GM19025 (cell line): ENCODE data around the gene FAM156B.
"Not testable (repeated sequence)": the region's sequence is repeated elsewhere in the genome, so short reads cannot be mapped to it uniquely, and the experiment has no call there.

ENCODE experiments used
- ATAC-seq: cut with Tn5 transposase; IDR thresholded peaks from one replicate; pipeline ENCODE4 v1.9.1; 2021; ENCODE audit warnings: mild to moderate bottlenecking, low read depth, moderate library complexity; ENCODE audit not compliant: unreplicated experiment

FAM156B gene, protein sequence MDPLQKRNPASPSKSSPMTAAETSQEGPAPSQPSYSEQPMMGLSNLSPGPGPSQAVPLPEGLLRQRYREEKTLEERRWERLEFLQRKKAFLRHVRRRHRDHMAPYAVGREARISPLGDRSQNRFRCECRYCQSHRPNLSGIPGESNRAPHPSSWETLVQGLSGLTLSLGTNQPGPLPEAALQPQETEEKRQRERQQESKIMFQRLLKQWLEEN

DNA sequence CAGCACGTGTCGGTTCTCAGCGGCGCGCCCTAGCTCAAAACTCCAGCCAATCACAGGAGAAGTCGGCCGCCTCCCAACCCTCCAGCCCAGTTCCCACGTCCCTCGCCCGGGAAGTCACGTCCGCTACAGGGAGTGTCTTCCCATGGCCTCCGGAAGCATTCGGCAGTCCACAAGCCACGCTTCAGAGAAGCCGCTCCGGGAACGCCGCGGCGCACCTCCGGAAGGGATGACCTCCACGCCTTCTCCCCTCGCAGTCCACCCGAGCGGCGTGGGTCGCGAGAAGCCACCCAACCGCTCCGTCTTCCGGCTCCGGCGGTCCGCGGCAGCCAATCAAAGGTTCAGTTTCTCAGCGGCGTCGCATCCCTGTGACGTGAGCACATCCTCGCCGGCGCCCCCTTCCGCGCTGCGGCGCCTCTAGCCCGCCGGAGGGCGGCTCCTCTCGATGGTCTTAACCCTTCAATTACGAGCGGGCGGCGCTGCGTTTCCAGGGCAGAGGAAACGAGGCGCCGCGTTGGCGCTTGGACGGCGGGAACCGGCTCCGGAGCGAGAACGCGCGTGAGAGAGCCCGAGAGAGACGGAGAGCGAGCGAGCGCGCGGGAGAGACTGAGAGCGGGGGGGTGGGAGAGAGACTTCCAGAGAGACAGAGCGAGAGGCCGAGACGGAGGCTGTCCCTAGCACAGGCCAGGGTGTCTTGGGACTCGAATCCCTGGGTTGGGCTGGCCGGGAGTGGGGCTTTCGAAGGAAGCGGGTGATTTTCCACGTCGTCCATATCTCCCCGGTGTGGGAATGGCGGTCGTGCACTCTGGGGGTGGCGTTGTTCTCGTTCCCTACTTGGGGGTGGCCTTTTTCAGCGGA lies at the start of gene FAM156B:
Gene FAM156B (plus strand): TSS at position 476 of the 855 bp plus-strand sequence. CDS start 9,896 bp downstream, outside the sequence.
- ATAC-seq = peak; percentile 86

DNA sequence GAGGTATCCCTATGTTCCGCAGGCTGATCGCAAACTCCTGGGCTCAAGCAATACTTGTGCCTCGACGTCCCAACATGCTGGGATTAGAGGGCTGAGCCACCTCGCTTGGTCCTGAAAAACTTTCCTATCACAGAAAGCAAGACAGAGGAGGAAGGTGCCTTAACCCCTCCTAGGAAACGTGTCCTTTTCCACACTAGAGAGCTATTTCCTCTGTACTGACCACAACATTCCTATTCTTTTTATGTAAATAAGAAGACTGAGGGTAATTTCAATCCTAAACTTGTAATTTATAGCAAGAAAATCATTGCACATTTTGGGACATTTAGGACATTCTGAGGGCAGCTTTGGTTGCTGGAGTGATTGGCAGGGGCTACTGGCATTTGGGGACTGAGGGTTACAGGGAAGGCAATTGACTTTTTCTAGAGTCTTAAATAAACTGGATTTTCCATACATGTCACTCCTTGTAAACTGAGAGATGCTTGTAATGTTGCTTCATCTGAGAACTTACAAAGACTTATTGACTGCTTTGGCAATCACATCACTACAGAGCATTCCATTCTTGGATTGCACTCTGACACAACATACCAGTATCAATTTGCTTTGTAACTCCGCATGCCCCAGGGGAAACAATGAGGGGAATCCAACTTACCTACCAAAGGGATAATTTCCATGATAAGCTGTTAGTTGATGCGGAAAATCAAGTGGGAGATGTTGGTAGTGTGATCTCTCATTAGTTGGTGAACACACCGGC lies 44.8 kb upstream of the FAM156B start:
- no peak for ATAC-seq

DNA sequence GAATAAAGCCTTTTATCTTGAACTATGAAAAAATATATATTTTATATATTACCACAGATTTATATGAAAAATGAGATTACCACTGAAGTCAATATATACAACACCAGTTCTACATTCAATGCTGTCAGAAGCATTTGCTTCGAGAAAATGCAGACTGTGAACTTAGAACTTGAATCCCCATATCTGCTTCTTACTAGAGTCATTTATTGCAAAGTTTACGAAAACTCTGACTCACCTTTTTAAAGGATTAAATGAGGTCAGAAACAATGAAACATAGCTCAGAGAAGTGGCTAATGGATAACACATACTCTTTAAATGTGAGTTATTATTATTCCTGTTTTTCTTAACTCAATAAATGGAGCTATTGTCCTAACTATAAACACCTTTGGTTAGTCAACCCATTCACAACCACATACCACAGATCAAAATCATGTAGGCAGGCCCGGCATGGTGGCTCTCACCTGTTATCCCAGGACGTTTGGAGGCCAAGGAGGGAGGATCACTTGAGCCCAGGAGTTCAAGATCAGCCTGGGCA lies 40.1 kb upstream of the FAM156B start:
- ATAC-seq = not testable (repeated sequence)

DNA sequence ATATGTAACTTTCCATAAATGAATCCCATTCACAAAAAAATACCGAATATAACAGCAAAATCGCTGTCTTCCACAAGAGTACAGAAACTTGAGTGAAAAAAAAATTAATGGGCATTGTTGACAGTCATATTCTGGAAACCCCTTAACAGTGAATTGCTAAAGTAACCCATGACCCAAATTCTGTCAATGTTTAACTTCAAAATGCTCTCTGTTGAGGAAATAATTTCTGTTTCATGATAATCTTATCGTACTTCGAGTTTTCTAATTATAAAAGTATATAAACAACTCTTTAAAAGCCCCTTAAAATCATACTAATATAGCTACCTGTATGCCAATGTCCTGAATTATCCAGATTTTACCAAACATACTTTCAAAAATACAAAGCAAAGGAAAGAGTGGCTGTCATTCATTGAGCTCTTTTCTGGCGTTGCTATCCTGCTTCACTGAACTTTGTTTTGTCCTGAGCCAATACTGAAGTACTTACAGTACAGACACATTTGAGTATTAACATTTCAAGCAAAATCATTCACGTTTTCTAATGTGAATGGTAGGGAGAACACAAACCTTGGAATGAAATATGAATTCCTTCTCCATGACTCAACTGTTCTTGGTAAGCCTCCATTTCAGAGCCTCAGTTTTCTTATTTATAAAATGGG lies 31.7 kb upstream of the FAM156B start:
- ATAC-seq = no peak

DNA sequence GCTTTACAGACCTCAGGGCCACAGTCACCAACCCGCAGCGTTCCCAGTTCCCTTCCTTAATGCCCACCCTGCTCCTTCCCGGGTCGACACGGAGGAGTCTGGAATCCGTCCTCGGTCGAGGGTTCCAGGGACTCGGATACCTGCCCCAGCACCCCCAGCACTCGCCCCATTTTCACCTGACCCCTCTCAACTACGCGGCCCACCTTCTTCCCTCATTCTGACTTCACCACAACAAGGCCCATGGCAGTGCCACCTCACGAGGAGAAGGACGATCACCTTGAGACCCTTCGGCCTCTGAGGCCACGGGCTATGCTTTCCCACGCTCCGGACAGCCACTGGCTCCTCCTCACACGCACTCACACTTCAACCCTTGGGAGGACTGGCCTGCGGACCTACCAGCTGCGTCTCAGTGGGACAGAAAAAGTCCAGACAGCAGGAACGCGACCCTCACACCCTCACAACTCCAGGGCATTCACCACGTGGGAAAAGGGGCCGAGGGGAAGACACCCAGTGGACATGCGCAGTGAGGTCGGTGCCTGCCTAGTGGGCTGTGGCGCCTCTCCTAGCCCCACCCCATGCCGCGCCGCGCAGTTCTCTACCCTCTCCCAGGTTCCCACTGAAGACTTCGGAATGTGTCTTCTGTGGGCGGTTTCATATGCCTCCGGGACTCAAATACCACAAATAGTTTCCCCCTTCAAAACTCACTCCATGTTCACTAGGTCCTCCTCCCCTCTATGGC lies 29.4 kb upstream of the FAM156B start, which contains the start of gene XAGE3:
Gene XAGE3 (minus strand): TSS at position 474 of the 739 bp plus-strand sequence. CDS start 950 bp downstream, outside the sequence.
- ATAC-seq = no peak

DNA sequence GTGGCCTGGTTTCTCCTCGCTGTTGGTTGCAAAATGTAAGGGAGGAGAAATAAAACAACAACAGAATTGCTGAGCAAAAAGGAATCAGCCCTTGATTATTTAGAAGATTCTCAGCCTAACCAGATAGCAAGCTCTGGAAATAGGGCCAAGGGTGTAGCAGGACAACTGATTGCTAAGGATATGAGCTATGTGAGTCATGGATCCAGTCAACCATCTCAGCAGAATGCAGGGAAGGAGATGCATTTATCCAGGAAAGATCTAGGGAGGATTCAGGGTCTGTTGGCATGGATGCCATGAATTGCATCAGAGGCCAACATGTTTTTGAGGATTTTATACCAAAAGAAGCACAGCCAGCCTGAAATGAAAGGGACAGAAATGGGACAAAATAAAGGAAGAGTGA lies 27.1 kb upstream of the FAM156B start:
- ATAC-seq = no peak

DNA sequence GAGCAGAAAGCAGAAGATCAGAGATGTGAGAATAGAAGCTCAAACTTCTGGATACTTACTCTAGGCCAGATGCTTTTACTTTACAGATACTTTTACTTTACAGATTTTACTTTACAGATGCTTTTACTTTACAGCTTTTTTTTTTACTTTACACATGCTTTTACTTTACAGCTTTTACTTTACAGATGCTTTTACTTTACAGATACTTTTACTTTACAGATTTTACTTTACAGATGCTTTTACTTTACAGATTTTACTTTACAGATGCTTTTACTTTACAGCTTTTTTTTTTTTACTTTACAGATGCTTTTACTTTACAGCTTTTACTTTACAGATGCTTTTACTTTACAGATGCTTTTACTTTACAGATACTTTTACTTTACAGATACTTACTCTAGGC lies 23.3 kb upstream of the FAM156B start:
- not testable (repeated sequence) for ATAC-seq

DNA sequence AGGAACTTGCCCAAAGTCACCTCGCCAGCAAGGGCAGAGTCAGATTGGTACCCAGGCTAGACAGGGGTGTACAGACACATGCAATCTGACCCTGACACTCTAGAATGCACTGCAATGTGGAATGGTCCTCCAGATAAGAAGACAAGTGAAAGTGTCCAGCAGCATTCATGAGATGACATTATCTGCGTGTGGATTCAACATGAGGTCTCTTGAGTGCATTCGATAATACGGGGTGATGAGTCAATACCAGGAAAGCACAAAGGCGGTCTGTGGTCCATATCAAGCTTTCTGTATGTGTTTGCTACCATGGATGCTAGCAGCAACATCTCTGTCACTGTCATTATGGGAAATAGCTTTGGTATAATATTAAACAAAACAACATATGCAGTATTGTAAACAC lies 22.5 kb upstream of the FAM156B start:
- no peak for ATAC-seq

DNA sequence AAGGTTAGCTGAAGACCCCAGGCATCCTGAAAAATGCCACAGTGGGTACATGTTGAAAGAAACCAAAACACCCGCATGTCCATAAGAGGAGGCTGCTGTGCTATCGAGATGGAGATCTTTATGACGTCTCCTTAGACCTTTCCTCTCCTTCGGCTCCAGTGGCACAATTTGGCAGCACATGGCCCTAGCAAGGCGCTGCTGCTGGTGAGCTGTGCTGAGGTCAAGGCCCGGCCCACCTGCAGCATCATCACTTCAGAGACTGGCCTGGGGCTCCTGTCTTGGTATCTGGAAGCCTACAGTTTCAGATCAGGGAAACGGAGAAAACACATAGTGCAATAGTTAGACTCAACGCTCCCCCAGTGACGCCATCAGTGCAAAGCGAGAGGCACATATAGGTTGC lies 21.7 kb upstream of the FAM156B start:
- ATAC-seq = not testable (repeated sequence)

DNA sequence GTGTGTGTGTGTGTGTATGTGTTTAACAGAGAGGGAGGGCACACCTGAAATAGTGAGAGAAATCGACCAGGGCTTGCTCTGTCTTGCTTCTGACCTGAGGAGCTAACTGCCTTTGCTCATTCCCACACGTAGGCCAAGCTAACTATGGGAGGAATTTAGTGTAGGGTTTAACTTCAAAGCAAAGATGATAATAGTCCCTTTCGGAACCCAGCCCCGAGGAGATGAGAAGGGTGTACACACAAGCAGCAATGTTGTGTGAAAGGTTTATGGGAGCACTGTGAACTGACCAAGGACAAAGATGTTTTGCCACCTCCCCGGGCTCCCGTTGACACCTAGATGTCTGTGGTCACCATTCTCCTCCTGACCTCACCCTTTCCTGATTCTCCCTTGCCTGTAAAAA lies 20.7 kb upstream of the FAM156B start:
- ATAC-seq = not testable (repeated sequence)

DNA sequence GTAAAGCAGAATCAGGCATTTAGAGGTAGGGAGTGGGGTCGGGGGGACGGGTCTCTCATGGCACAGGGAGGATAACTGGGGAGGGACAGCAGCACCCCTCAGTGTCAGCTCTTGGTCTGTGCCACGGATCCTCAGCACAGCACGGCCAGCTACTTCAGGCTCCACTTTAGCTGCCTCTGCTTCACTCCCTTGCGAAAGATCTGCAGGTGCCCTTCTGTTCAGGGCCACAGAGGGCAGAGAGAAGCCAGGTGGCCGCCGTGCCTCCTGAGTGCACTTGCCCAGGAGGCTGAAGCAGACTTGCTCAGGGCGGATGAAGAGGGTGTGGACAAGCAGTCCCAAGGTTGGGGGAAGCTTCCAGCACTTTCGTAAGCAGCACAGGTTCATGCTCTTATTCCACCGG lies 9.7 kb upstream of the FAM156B start:
- not testable (repeated sequence) for ATAC-seq

DNA sequence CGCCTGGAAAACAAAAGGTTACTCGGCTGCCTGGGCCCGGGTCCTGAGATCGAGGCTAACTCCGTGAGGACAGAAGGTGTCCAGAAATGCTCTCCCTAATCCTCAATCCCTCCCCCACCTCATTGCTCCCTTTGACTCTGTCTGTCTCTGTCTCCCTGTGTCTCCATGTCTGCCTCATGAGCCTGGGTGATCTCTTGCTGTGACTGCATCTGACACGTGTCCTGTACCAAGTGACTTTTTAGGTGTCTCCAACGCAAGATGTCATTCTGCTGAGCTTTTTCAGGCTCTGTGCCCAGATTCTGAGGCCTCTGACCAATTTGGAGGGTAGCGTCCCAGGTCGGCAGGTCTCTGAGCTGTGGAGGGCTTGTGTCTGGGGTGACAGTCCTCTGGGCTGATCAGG lies 9.0 kb upstream of the FAM156B start:
- ATAC-seq = not testable (repeated sequence)

DNA sequence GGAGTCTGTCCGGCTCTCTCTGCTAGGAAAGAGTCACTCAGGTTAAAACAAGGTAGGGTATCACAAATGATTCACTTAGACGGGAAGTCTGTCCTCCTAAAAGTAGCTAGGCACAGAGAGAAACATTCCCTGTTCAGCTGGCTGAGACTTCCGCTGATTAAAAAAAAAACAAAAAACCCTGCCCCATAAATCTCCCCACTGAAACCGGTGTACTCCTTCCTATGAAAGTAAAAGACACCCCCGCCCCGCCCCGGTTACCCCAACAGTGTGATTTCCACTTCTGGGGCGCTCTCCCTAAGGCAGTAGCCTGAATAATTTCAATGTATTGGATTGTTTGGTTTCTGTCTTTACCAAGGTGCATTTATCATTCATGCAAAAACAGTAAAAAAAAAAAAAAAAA lies 692 bp upstream of the FAM156B start:
- ATAC-seq = peak; percentile 12

DNA sequence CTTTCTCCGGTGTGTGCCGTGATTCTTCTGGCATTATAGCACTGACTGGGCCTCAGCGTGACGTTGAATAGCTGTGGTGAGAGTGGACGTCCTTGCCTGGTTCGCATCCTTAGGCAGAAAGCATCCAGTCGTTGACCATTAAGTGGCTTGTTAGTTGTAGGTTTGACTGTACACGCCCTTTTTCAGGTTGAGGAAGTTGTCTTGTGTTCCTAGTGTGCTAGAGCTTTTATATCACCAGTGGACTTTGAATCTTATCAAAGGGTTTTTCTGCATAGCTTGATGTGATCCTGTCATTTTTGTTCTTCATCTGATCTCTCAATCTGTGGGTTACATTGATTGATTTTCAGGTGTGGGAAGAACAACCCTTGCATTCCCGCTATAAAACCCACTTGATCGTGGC lies 8.4 kb downstream of the FAM156B start:
- ATAC-seq = not testable (repeated sequence)

DNA sequence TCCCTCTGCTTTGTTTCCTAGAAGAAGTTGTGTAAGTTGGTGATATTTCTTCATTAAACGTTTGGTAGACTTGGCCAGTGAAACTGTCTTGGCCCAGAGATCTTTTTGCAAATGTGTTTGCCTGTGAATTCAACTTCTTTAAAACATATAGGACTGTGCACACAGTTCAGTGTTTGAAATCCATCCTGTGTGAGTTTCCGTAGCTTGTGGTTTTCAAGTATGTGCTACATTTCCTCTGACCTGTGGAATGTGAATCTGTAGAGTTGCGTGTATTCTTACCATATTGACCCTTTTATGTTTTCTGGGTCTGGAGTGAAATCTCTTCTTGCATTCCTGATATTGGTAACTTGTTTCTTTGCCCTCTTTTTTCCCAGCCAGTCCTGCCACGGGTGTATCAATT lies 8.9 kb downstream of the FAM156B start:
- ATAC-seq = not testable (repeated sequence)

DNA sequence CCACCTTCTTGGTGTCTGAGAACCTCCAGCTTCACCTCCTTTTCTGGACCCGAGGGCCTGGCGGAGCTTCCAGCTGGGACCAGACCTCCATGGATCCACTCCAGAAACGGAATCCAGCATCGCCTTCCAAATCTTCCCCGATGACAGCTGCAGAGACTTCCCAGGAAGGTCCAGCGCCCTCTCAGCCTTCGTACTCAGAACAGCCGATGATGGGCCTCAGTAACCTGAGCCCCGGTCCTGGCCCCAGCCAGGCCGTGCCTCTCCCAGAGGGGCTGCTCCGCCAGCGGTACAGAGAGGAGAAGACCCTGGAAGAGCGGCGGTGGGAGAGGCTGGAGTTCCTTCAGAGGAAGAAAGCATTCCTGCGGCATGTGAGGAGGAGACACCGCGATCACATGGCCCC lies 10.0 kb downstream of the FAM156B start:
- not testable (repeated sequence) for ATAC-seq

DNA sequence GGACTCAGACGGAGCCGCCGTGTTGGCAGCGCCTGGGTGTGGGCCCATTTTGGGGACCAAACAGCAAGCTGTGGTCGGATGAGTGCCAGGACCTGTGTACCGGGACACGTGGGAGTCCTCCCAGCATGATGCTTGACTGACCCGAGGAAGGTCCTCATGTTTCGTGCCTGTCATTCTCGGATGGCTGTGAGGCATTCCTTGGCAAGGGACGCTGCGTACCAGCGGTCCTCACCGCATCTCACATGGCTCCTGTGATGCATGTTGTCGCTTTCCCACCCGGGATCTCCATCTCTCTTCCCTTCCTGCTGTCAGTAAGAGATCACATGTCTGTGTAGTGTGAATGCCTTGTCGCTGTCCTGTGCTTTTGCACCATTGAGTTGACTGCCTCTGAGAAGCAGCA lies 10.8 kb downstream of the FAM156B start:
- ATAC-seq = not testable (repeated sequence)

DNA sequence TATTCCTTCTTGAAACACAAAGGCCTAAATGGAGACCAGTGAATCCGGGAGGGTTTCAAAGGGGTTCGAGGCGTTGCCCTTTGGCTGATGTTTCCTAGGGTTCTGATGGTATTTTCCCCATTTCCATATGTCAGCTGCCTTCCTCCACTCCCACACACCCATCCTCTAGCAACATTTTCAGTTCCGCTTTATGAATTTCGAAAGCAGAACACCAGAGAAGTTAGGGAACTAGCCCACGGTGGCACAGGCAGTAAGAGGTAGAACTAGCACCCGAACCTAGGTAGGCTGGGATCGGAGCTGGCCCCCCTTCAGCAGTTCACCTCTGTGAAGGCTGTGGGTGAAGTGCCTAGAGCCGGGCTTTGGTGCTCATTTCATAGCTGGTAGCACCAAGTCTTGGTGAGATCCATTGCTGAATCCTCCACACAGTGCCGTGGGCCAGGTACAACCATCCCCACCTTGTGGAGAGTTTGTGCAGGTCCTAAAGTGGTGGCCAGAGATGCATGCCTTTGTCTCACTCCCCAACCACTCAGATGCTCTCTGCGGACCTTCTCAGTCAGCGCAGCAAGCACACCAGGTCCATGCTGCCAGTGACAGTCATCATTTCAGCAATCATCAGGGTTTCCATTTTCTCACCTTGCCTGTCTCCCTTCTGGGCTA lies 12.3 kb downstream of the FAM156B start:
- not testable (repeated sequence) for ATAC-seq

DNA sequence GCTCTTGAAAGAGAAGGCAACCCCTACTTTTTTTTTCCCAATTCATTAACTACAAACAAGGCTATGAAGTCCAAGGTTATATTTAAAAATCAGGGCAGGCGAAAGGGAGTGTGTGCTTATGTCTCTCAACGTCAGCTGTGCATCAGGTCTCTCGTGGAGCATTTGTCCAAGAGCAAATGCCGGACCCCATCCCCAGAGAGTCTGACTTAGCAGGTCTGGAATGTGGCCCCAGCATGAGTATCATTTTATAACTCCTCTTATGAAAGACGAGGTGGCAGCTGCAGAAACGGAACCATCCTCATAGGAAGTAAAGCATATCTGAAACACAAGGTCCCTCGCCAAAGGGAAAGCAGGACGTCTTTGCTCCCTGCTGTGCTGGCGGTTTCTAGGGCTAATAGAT lies 16.6 kb downstream of the FAM156B start:
- ATAC-seq = not testable (repeated sequence)
